Measurements from ENCODE around the gene RAB7B. TPM values are rescaled to one million over a fixed set of nuclear protein-coding genes. Genes with fewer than 3 reads are reported as not detected.

RAB7B gene
- total and polyA plus RNA-seq, 9 of the 15 experiments (the other 6 are each of a cell fraction or from before 2014, with no cell fraction given), result 0.03 to 0.29 (median 0.07) TPM; not detected in 4

- TF ChIP-seq MEF2D (tag; conservative IDR thresholded peaks at IDR 0.05; ENCODE audit: low read depth) (no peak), HES1 (IDR thresholded peaks at IDR 0.05; ENCODE audit: low read depth) (no peak), STAT5B (CRISPR knock-in tag; IDR thresholded peaks at IDR 0.05) (no peak), ZNF830 (CRISPR knock-in tag; IDR thresholded peaks at IDR 0.05) (no peak), HEY1 (CRISPR knock-in tag; IDR thresholded peaks at IDR 0.05; ENCODE audit: borderline replicate concordance) (no peak), ZNF318 (IDR thresholded peaks at IDR 0.05; ENCODE audit: borderline replicate concordance in 1 of 2, low read depth in 1 of 2) (no peak), PTRF (tag; IDR thresholded peaks at IDR 0.05) (no peak), MYNN (IDR thresholded peaks at IDR 0.05) (no peak), MYNN (CRISPR knock-in tag; IDR thresholded peaks at IDR 0.05) (no peak), ZKSCAN1 (IDR thresholded peaks at IDR 0.05; ENCODE audit: low read depth, low read length) (no peak), SNRNP70 (optimal IDR thresholded peaks at IDR 0.05; ENCODE audit: low read depth, low read length) (no peak), PHF20 (IDR thresholded peaks at IDR 0.05; ENCODE audit: partially characterized antibody) (peak; percentile 60), FOXA3 (CRISPR knock-in tag; conservative IDR thresholded peaks at IDR 0.05 in 1 of 2, IDR thresholded peaks at IDR 0.05 in 1 of 2) (peak in 1 of 2 experiments; percentile 66; a peak in 1 of 4 replicates), NCOA4 (IDR thresholded peaks at IDR 0.05; ENCODE audit: partially characterized antibody) (peak; percentile 14), CHCHD3 (CRISPR knock-in tag; IDR thresholded peaks at IDR 0.05) (no peak), POLR2H (tag; IDR thresholded peaks at IDR 0.05; ENCODE audit: low read depth) (no peak), CSDE1 (IDR thresholded peaks at IDR 0.05) (peak; percentile 11 to 26; a peak in 2 of 4 replicates), DMBX1 (CRISPR knock-in tag; IDR thresholded peaks at IDR 0.05; ENCODE audit: borderline replicate concordance) (no peak), RFX7 (CRISPR knock-in tag; IDR thresholded peaks at IDR 0.05) (no peak), BDP1 (IDR thresholded peaks at IDR 0.05; ENCODE audit: insufficient read depth, insufficient read length) (no peak), ZNF121 (CRISPR knock-in tag; conservative IDR thresholded peaks at IDR 0.05) (no peak)
Measured at GRCh38 chr1:206003854-206004800, 932 bp upstream of the RAB7B start (continued).
